Measurements from ENCODE around the gene ARFRP1. TPM values are rescaled to one million over a fixed set of nuclear protein-coding genes. Genes with fewer than 3 reads are reported as not detected.

Gene ARFRP1
- total RNA-seq, 4 donors from 2014 or later, result 43.6 to 52.1 (median 46.7) TPM

GRCh38 chr20:63693083-63693732 lies 14.6 kb downstream of the ARFRP1 start:
- no peak for TF ChIP-seq CTCF (IDR thresholded peaks at IDR 0.05)
- Histone ChIP-seq H3K9me3 (no peaks in the 10 kb centered on the region), H3K4me3 (replicated peaks in 1 of 3) (no peak overlapping the region), H3K36me3 (peaks cover 8 to 9% of the 10 kb centered on the region in 2 donors), H3K27me3 (no peaks in the 10 kb centered on the region), H3K27ac (no peak overlapping the region), H3K4me1 (peaks cover 11 to 13% of the 10 kb centered on the region in 2 donors)
- WGBS, 2 donors, result 81 to 87% methylated on average over 3 to 10 of the region's 10 CpGs
- no peak for DNase-seq
- intact Hi-C loops (cut with DNase I), result no loop called here

DNA sequence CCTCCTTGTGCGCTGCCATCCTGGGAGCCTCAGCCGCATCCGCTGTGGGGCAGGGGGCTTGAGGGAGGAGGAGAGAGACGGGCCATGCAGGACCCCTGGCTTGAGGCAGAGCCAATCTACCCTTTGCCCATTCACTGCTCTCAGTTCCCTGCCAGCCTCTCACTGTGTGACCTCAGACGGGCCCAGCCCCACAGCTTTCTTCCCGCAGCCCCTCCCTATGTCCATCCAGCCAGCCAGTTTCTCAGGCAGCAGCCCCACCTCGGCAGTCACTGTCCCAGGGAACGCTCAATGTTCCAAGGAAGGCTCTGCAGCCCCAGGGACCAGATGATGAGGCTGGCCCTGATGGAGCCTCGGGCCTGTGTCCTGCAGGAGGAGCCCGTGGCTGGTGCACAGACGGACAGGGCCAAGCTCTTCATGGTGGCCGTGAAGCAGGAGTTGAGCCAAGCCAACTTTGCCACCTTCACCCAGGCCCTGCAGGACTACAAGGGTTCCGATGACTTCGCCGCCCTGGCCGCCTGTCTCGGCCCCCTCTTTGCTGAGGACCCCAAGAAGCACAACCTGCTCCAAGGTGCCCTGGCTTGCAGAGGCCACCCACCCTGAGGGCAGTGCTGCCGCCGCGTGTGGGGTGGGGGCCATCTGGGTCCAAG lies 15.2 kb downstream of the ARFRP1 start:
- Histone ChIP-seq H3K27me3 (no peaks in the 10 kb centered on the region), H3K4me1 (peaks cover 11 to 17% of the 10 kb centered on the region in 2 donors), H3K27ac (peak overlapping the region in 1 of 3 donors; percentile 18), H3K9me3 (no peaks in the 10 kb centered on the region), H3K36me3 (peaks cover 8 to 9% of the 10 kb centered on the region in 2 donors), H3K4me3 (replicated peaks in 1 of 3) (no peak overlapping the region)
- TF ChIP-seq CTCF (IDR thresholded peaks at IDR 0.05) (no peak), POLR2A (IDR thresholded peaks at IDR 0.05) (no peak)
- DNase-seq, result no peak
- 78 to 79% methylated on average over 14 to 19 of the region's 20 CpGs for WGBS, 2 donors
- intact Hi-C loops (cut with DNase I), result no loop called here

- no peak overlapping the region for H3K27ac ChIP-seq
- H3K4me3 ChIP-seq (replicated peaks in 1 of 3), result no peak overlapping the region
- WGBS, 2 donors, result 86 to 90% methylated on average over 8 to 13 of the region's 21 CpGs
- intact Hi-C loops (cut with DNase I), result no loop called here
- TF ChIP-seq POLR2A (IDR thresholded peaks at IDR 0.05) (no peak), CTCF (IDR thresholded peaks at IDR 0.05) (no peak)
- no peak for DNase-seq
- H3K27me3 ChIP-seq, result no peaks in the 10 kb centered on the region
- peaks cover 8 to 9% of the 10 kb centered on the region in 2 donors for H3K36me3 ChIP-seq
- H3K9me3 ChIP-seq, result no peaks in the 10 kb centered on the region
- H3K4me1 ChIP-seq, result peaks cover 10 to 19% of the 10 kb centered on the region in 2 donors
Observed at GRCh38 chr20:63691711-63692435, 15.9 kb downstream of the ARFRP1 start.

DNA sequence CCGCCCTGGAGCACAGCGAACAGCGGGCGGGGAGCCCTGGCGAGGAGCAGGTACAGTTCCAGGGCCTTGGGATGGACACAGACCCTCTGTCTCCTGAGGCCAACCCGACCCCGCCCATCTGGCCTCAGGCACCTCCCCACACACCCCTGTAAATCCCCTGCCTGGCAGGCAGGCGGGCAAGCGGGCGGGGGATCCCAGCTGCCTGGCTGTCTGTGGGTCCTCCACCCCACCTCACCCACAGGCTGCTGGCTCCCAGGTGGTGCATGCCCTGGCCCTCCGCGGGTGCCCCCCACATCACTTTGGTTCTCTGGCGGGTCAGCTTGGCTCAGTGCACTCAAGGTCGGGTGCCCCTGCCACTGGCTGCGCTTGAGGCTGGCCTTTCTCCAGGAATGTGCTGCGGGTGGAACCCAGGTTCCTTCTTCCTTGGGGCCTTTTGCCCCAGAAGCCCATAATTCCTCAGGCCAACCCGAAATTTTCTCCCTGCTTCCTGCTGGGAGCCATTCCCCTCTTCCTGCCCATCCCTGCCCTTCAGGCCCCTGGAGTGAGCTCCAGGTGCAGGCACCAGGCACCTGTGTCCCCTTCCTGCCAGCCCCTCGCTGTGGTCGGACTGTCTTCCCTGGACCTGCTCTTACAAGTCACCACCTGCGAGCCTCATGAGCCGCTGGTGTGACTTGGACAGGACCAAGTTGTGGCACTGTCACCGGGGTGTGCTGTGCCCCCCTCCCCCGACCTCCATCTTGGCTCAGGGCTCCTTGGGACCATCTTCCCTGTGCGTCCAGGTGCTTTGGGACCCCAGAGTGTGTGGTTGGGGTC lies 16.7 kb downstream of the ARFRP1 start:
- no peaks in the 10 kb centered on the region for H3K27me3 ChIP-seq
- TF ChIP-seq POLR2A (IDR thresholded peaks at IDR 0.05) (no peak), CTCF (IDR thresholded peaks at IDR 0.05) (no peak)
- H3K4me3 ChIP-seq (replicated peaks in 1 of 3), result no peak overlapping the region
- no peak overlapping the region for H3K27ac ChIP-seq
- no peak for DNase-seq
- 77 to 97% methylated on average over 13 of the region's 24 CpGs for WGBS, 2 donors
- intact Hi-C loops (cut with DNase I), result no loop called here
- no peaks in the 10 kb centered on the region for H3K9me3 ChIP-seq
- H3K36me3 ChIP-seq, result peaks cover 8 to 9% of the 10 kb centered on the region in 2 donors
- H3K4me1 ChIP-seq, result peaks cover 4 to 24% of the 10 kb centered on the region in 2 donors
